Muscle of arm (tissue), 12 donors: ENCODE results near the gene BAIAP2. TPM values are rescaled to one million over a fixed set of nuclear protein-coding genes. Genes with fewer than 3 reads are reported as not detected.
A peak's percentile ranks its signal among the peaks of the same experiment; 100 is the strongest.

ENCODE experiments used
- DNase-seq: peaks from one replicate; pipeline ENCODE4 v3.0.0-alpha.2; 2013
- polyA plus RNA-seq, 12 donors: library from polyadenylated mRNA; unstranded; fragments of 120-200 nt; gene quantifications; one replicate each; pipeline ENCODE4 v1.2.1, GENCODE V29; 2013; ENCODE audit not compliant: insufficient read length in 12 of 12

BAIAP2 gene
- polyA plus RNA-seq, 12 donors: 11.6 to 40.3 (median 17.2) TPM; not detected in 1

DNA sequence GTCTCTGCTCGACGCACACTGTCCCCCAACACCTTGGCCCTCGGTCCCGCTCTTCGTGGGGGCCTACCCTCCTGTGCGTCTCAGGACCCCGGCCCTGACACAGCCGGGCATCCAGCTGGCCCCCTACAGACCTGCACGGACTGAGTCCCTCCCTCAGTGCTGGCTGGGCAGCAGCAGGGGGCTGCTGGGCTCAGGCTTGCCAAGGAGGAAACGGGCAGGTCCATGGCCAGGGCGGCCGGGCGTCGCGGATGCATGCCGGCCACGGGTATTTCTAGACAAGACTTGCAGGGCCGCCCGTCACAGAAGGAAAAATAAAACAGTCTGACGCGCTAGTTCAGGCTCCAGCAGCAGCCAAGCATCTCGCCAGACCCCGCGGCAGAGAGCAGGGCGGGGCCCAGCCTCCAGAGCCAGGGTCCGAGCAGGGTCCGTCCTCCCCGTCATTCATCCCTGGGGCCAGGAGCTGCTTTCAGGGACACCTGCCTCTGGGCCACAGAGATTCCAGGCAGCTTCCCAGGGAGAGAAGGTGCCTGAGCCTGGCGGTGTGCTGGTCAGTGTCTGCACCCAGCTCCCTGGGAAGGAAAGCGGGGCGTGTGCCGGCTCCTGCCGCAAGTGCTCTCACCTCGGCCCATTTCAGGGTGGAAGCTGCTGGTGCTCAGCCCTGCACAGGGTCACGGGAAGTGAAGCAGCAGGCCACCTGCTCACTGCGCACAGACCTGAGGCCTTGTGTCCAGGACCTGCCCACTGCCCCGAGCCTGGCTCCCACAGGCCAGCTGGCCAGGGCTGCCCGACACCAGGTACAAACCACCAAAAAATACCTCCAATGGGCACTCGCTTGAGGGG, 123.1 kb downstream of the BAIAP2 start:
- DNase-seq: no peak

- DNase-seq: no peak
Observed at GRCh38 chr17:81158688-81159590, 124.0 kb downstream of the BAIAP2 start.

DNA sequence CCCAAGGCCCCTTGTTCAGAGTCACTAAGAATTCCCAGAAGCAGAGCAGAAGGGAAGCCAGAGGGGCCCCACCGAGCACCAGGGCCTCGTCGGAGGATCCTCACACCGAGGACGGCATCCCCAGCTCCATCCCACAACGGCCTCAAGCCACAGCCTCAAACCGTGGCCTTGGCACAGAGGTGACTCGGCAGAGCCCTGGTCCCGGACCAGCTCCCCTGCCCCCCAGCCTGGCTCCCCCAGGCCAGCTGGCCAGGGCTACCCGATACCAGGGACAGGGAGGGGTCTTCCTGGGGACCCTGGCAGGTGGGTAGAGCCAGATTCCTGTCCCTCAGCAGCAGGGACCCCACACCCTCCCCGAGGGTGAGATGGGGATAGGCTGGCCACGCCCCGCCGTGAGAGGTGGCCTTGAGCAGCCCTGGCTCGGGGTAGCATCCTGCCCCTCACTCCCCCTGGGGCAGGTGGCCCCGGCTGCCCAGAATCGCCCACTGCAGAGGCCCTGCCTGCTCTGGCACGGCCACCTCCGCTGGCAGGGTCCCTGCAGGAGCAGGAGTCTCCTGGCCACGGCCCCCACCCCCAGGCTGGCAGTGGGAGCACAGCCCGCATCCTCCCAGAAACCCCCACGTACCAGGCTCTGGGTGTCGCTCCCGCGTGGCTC, 124.8 kb downstream of the BAIAP2 start:
- DNase-seq: no peak

- no peak for DNase-seq
Observed at GRCh38 chr17:81160306-81160705, 125.4 kb downstream of the BAIAP2 start.

- no peak for DNase-seq
Observed at GRCh38 chr17:81160747-81161453, 125.9 kb downstream of the BAIAP2 start.

GRCh38 chr17:81161536-81161935, 126.6 kb downstream of the BAIAP2 start:
- no peak for DNase-seq

- DNase-seq: no peak
Observed at GRCh38 chr17:81161972-81162371, 127.0 kb downstream of the BAIAP2 start.

DNA sequence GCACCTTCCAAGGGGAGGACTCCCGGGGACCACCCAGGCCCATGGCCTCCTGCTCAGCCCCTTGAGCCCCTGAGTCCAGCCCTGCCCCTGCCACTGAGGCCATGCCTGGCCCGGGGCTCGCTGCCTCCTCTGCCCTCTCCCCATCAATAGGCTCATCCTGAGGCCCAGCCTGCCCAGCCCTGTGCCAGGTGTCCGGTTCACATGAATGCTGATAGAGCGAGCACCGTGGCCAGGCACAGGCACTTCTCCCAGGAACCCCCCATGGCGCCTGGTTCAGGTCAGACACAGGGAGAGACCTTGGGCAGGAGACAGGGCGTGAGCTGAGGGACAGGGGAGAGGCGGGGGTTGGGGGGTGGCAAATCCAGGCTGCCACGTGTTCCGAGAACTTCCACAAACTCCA, 127.5 kb downstream of the BAIAP2 start:
- no peak for DNase-seq

DNA sequence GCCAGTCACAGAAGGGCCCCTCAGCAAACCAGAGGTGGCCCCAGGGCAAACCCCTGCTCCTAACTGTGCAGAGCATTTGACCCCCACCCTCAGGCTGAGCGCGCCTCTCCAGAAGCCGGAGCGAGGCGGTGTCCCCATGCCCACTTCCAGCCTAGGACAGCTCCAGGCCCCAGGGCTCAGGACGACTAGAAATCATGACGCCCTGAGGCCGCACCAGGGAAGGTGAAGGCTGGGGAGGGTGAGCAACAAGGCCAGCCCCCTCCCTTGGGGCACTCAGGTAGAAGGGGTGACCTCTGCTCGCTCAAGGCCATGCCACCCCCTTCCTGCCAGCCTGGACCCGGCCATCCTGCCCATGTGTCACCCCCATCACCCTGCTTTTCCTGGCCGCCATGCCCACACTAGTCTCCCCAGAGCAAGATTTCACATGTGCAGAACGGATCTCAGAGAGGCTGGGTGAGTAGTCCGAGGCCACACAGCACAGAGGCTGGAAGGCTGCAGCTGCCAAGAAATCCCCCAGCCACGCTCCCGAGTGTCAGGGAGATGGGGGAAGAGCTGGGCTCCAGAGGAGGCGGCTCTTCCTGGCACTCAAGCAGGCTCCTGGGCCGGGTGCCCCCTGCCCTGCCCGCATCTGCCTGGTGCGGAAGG, 128.2 kb downstream of the BAIAP2 start:
- no peak for DNase-seq

GRCh38 chr17:81163703-81164370, 128.9 kb downstream of the BAIAP2 start:
- no peak for DNase-seq

DNA sequence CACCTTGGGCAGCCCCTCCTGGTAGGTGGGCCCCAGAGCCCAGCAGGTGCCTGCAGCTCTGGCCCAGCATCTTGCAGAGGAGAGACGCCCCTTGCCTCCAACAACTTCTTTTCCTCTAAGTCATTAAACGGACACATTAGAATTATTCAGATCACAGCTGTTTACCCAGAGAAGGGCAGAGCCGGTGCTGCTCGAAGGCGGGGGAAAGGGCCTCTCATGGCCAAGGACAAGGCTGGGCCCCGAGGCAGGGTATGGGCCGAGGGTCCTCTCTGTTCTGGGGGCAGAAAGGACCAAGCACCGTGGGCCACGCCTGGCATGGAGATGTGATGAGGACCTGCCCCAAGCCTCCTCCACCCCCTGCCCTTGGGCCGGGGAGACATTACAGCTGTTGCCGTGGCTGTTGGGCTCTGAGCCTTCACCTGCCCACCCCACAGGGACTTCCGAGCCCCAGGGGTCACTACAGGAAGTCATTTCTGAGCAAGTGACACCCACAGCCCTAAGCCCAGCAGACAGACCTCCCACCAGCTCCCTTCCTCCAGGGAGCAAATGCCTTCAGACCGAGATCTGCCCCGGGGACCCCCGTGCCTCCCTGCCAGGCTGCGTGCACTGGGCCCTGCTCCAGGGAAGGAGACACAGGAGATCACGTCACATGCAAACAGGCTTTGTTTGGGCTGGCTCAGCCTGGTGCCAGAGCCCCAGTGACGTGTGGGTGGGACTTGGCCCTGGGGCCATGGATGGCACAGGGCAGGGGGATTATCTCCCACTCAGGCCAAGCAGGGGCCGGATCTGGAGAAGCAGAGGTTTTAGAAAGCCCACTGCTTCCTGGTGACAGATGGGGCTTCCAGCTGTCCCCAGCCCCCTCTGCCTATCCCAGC, 129.7 kb downstream of the BAIAP2 start:
- DNase-seq: peak; percentile 49

- DNase-seq: no peak
Observed at GRCh38 chr17:81165246-81166032, 130.5 kb downstream of the BAIAP2 start, which contains the start of gene PVALEF. TSS of gene PVALEF (plus strand) at chr17:81165507. CDS start at chr17:81181227, 15,720 bp downstream.

DNA sequence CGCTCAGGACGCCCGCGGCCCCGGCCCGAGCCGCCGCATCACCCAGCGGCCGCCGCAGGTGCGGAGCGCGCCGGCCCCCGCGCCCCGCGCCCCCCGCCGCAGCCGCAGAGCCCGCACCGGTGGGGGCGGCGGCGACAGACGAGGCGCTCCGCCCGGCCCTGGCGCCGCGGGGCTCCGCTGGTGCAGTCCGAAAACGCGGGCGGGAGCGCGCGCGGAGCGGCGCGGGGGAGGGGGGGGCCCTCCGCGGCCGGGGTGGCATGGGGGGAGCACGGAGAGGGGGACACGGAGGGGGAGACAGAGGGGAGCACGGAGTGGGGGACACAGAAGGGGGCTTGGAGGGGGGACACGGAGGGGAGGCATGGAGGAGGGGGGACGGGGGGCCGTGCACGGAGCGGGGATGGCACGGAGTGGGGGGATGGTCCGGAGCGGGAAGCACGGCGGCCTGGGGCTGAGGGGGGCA, 131.1 kb downstream of the BAIAP2 start, which contains the start of gene AATK:
Gene AATK (minus strand): TSS at position 189 of the 460 bp plus-strand sequence. CDS start 229 bp downstream, outside the sequence.
- no peak for DNase-seq

Other genes starting within 250 kb of the BAIAP2 start
- 10 to 100 TPM in 11 of 12 donors, not detected in 1; 18.7 to 27.3 (median 22.7) TPM for gene CHMP6, start 43.3 kb upstream of the BAIAP2 start, polyA plus RNA-seq
- 1 to 10 TPM in 1 of 12 donors, under 1 TPM in 8, not detected in 3; 0.12 to 2.6 (median 0.47) TPM for gene PVALEF, start 130.4 kb downstream of the BAIAP2 start, polyA plus RNA-seq
- 10 to 100 TPM in 4 of 12 donors, 1 to 10 TPM in 7, not detected in 1; 4.4 to 12.8 (median 9.4) TPM for gene AATK, start 131.1 kb downstream of the BAIAP2 start, polyA plus RNA-seq
- 10 to 100 TPM in 1 of 12 donors, 1 to 10 TPM in 10, not detected in 1; 4.7 to 15.4 (median 8.1) TPM for gene CEP131, start 187.8 kb downstream of the BAIAP2 start, polyA plus RNA-seq
- 10 to 100 TPM in 8 of 12 donors, 1 to 10 TPM in 3, not detected in 1; 7.9 to 25.7 (median 11.9) TPM for gene TEPSIN, start 203.9 kb downstream of the BAIAP2 start, polyA plus RNA-seq
- gene NDUFAF8, start 204.2 kb downstream of the BAIAP2 start, polyA plus RNA-seq: 10 to 100 TPM in 11 of 12 donors, not detected in 1; 31.7 to 90.1 (median 39.0) TPM